GM23248 (cell line): ENCODE data around the gene ALDH3A1. TPM values are rescaled to one million over a fixed set of nuclear protein-coding genes. Genes with fewer than 3 reads are reported as not detected.

Experiments
- DNase-seq: peaks from one replicate; pipeline ENCODE4 v3.0.0-alpha.2; 2015
- H2AFZ ChIP-seq: fragments of 200-600 bp; sonication (generic); 2 replicates; pipeline ENCODE4 v1.6.1; 2016; ENCODE audit warnings: antibody characterized with exemption
- H3F3A ChIP-seq: fragments of 200-600 bp; sonication (generic); 2 replicates; pipeline ENCODE4 v1.6.1; 2016; ENCODE audit warnings: mild to moderate bottlenecking, antibody characterized with exemption, mixed run types; ENCODE audit not compliant: insufficient read depth
- H3K27ac ChIP-seq: fragments of 200-600 bp; sonication (generic); 2 replicates; pipeline ENCODE4 v1.5.1; 2016; ENCODE audit warnings: mild to moderate bottlenecking
- H3K27me3 ChIP-seq: fragments of 200-600 bp; sonication (generic); replicated peaks from 2 replicates; pipeline ENCODE4 v1.6.1; 2016; ENCODE audit warnings: mild to moderate bottlenecking; ENCODE audit not compliant: insufficient read depth
- H3K36me3 ChIP-seq: fragments of 200-600 bp; sonication (generic); 2 replicates; pipeline ENCODE4 v1.6.1; 2016; ENCODE audit warnings: low read depth, mild to moderate bottlenecking
- H3K4me1 ChIP-seq: fragments of 200-600 bp; sonication (generic); 2 replicates; pipeline ENCODE4 v1.6.1; 2016; ENCODE audit warnings: mild to moderate bottlenecking; ENCODE audit not compliant: insufficient read depth
- H3K4me2 ChIP-seq: fragments of 200-600 bp; sonication (generic); one replicate; pipeline ENCODE4 v1.6.1; 2016; ENCODE audit warnings: mild to moderate bottlenecking; ENCODE audit not compliant: unreplicated experiment
- H3K4me3 ChIP-seq: fragments of 200-600 bp; sonication (generic); 2 replicates; pipeline ENCODE4 v1.5.1; 2016; ENCODE audit warnings: mild to moderate bottlenecking
- H3K79me2 ChIP-seq: fragments of 200-600 bp; sonication (generic); 2 replicates; pipeline ENCODE4 v1.6.1; 2016; ENCODE audit warnings: mild to moderate bottlenecking; ENCODE audit not compliant: insufficient read depth
- H3K9ac ChIP-seq: fragments of 200-600 bp; sonication (generic); 2 replicates; pipeline ENCODE4 v1.6.1; 2016; ENCODE audit warnings: mild to moderate bottlenecking
- H3K9me2 ChIP-seq: fragments of 200-600 bp; sonication (generic); 2 replicates; pipeline ENCODE4 v1.6.1; 2016; ENCODE audit warnings: mixed run types, mild to moderate bottlenecking, moderate library complexity; ENCODE audit not compliant: insufficient read depth
- H3K9me3 ChIP-seq: fragments of 200-600 bp; sonication (generic); one replicate; pipeline ENCODE4 v1.6.1; 2017; ENCODE audit warnings: low read depth
- H4K20me1 ChIP-seq: fragments of 200-600 bp; sonication (generic); 2 replicates; pipeline ENCODE4 v1.6.0; 2016; ENCODE audit not compliant: insufficient read depth
- EZH2 ChIP-seq: fragments of 200-600 bp; sonication (generic); IDR thresholded peaks from 2 replicates; pipeline ENCODE4 v1.6.1; 2018; ENCODE audit warnings: antibody characterized with exemption, mild to moderate bottlenecking; ENCODE audit not compliant: insufficient read depth, poor library complexity, severe bottlenecking
- EZH2phosphoT487 ChIP-seq: fragments of 200-600 bp; sonication (generic); IDR thresholded peaks from 2 replicates; pipeline ENCODE4 v1.6.1; 2018; ENCODE audit warnings: antibody characterized with exemption, moderate library complexity, mild to moderate bottlenecking, low read depth; ENCODE audit not compliant: insufficient read depth
- WGBS, 2 experiments: methylation state at CpG; one replicate each; pipeline ENCODE4 v1.1.6; 2015 to 2017; ENCODE audit warnings: low lambda C conversion rate in 2 of 2, low coverage in 1 of 2; ENCODE audit errors: missing lambda C conversion rate in 2 of 2; 5-methylcytosine and 5-hydroxymethylcytosine counted together
- in situ Hi-C: fragments of 300-500 bp; cut with MboI; formaldehyde crosslinking; loops from 2 replicates; pipeline ENCODE4 v1.15.0; 2020
- polyA plus RNA-seq: library from polyadenylated mRNA; unstranded; fragments of >200 nt; fragmentation: Nextera tagmentation; extraction: Ambion mirVana; gene quantifications from 2 replicates; pipeline ENCODE4 v1.2.1, GENCODE V29; 2016
- total RNA-seq: library from RNA; depleted of rRNA; stranded (reverse); fragments of >200 nt; shearing (Covaris generic); gene quantifications from 2 replicates; pipeline ENCODE4 v1.2.3, GENCODE V29; 2014; rRNA removed

ALDH3A1 gene
- total and polyA plus RNA-seq, 2 experiments from 2014 or later, result 0.55 to 1.2 TPM

GRCh38 chr17:19702217-19702641, 45.9 kb downstream of the ALDH3A1 start:
- in situ Hi-C loops, result no loop called here
- H3K4me1 ChIP-seq, result no peaks in the 10 kb centered on the region
- no peaks in the 10 kb centered on the region for H3K9me2 ChIP-seq
- DNase-seq, result no peak
- H4K20me1 ChIP-seq, result no peaks in the 10 kb centered on the region
- H3F3A ChIP-seq, result no peaks in the 10 kb centered on the region
- H3K4me2 ChIP-seq, result no peak overlapping the region
- no peak overlapping the region for H3K9ac ChIP-seq
- no peak overlapping the region for H3K4me3 ChIP-seq
- WGBS, 2 experiments, result 52 to 61% methylated on average over 4 of the region's 4 CpGs
- H3K36me3 ChIP-seq, result no peaks in the 10 kb centered on the region
- no peaks in the 10 kb centered on the region for H3K27me3 ChIP-seq
- H3K9me3 ChIP-seq, result no peaks in the 10 kb centered on the region
- no peak for TF ChIP-seq EZH2
- no peak for TF ChIP-seq EZH2phosphoT487
- no peaks in the 10 kb centered on the region for H3K79me2 ChIP-seq
- H2AFZ ChIP-seq, result no peak overlapping the region
- H3K27ac ChIP-seq, result no peak overlapping the region

Other genes with a start within 250 kb of the ALDH3A1 start
- 1.9 and 7.0 TPM in 2 replicates for gene SLC47A1, start 214.4 kb downstream of the ALDH3A1 start, total RNA-seq
- gene SLC47A1, start 214.4 kb downstream of the ALDH3A1 start, polyA plus RNA-seq, result 0.76 and 1.1 TPM in 2 replicates
- gene ALDH3A2, start 99.5 kb downstream of the ALDH3A1 start, total RNA-seq, result 41.9 and 62.1 TPM in 2 replicates
- 34.1 and 36.2 TPM in 2 replicates for gene ALDH3A2, start 99.5 kb downstream of the ALDH3A1 start, polyA plus RNA-seq
- gene SLC47A2, start 31.7 kb downstream of the ALDH3A1 start, total RNA-seq, result not detected in 2 replicates
- gene SLC47A2, start 31.7 kb downstream of the ALDH3A1 start, polyA plus RNA-seq, result not detected in 2 replicates
- gene ULK2, start 119.6 kb upstream of the ALDH3A1 start, total RNA-seq, result 12.0 and 19.2 TPM in 2 replicates
- 4.7 and 6.8 TPM in 2 replicates for gene ULK2, start 119.6 kb upstream of the ALDH3A1 start, polyA plus RNA-seq
- 24.8 and 26.5 TPM in 2 replicates for gene AKAP10, start 229.5 kb upstream of the ALDH3A1 start, total RNA-seq
- gene AKAP10, start 229.5 kb upstream of the ALDH3A1 start, polyA plus RNA-seq, result 18.0 and 18.7 TPM in 2 replicates